Fibroblast of villous mesenchyme (primary cell): ENCODE data around the gene ATP5PB. TPM values are rescaled to one million over a fixed set of nuclear protein-coding genes. Genes with fewer than 3 reads are reported as not detected.

Experiments used
- DNase-seq: peaks from one replicate; pipeline ENCODE4 v3.0.0-alpha.2; 2010; ENCODE audit warnings: low read depth
- H3K4me3 ChIP-seq: 2 replicates; pipeline ENCODE4 v1.5.1; 2011; ENCODE audit warnings: low read depth, mild to moderate bottlenecking, low read length
- total RNA-seq: library from RNA; depleted of rRNA; stranded (reverse); fragments of >200 nt; gene quantifications from 2 replicates; pipeline ENCODE4 v1.2.3, GENCODE V29; 2012
- TF ChIP-seq, protein P1 (sequence below): IDR thresholded peaks from 2 replicates; pipeline ENCODE4 v1.5.1; 2012; ENCODE audit warnings: low read depth, mild to moderate bottlenecking, low read length; ENCODE audit not compliant: insufficient read depth

Gene ATP5PB
- total RNA-seq, 1 donor: 286 TPM

DNA sequence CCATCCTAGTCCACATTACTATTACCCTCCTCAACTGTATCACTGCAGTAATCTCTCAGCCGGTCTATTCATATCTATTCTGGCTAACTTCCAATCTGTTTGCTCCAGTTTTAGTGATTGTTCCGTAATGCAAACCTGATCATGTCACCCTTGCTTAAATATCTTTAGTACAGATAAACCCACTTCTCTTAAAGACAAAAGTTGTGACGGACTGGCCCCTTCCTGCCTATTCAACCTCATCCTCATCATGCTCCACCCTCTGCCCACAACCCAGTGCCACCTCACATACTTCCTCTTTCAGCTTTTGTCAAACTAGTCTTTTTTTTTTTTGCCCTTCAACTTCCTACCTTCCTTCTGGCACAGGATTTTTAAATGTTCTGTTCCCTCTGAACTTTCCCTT lies 21.7 kb downstream of the ATP5PB start:
- no peak for DNase-seq
- no peak overlapping the region for H3K4me3 ChIP-seq
- TF ChIP-seq, protein P1, sequence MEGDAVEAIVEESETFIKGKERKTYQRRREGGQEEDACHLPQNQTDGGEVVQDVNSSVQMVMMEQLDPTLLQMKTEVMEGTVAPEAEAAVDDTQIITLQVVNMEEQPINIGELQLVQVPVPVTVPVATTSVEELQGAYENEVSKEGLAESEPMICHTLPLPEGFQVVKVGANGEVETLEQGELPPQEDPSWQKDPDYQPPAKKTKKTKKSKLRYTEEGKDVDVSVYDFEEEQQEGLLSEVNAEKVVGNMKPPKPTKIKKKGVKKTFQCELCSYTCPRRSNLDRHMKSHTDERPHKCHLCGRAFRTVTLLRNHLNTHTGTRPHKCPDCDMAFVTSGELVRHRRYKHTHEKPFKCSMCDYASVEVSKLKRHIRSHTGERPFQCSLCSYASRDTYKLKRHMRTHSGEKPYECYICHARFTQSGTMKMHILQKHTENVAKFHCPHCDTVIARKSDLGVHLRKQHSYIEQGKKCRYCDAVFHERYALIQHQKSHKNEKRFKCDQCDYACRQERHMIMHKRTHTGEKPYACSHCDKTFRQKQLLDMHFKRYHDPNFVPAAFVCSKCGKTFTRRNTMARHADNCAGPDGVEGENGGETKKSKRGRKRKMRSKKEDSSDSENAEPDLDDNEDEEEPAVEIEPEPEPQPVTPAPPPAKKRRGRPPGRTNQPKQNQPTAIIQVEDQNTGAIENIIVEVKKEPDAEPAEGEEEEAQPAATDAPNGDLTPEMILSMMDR: no peak

DNA sequence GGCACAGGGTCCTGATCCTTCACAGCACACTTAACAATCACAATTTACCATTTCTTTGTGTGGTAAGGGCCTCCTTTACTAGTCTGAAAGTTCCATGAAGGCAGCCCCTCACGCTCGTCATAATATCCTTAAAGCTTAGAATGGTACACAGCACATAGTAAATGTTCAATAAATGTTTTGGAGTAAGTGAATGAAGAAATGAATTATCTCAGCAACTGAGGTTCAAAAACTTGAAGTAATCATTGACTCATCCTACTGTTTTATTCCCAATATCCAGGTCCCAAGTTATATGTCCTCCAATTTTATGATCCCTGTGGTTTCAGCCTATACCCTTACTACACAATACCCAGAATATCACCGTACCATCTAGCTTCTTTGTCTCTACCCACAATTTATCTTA lies 22.3 kb downstream of the ATP5PB start:
- TF ChIP-seq, protein P1: no peak
- H3K4me3 ChIP-seq: no peak overlapping the region
- no peak for DNase-seq

DNA sequence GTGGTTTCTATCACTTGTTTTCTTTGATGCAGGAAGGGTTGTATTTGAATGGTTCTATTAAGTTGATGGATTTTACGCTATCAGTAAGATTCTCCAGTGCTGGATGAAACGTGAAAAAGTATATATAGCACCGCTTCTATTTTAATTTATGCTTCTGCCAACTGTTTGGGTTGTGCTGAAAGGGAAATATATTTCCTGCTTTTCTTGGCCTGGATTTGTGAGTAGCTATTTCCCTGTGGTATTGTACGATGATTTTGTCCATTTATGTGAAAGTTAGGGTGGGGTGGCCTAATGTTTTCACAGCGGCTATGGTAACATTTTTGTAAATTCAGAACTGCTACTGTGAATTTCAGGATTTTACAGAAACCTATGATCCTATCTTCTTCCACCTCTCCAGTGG lies 24.8 kb downstream of the ATP5PB start:
- H3K4me3 ChIP-seq: no peak overlapping the region
- TF ChIP-seq, protein P1: no peak
- DNase-seq: no peak

DNA sequence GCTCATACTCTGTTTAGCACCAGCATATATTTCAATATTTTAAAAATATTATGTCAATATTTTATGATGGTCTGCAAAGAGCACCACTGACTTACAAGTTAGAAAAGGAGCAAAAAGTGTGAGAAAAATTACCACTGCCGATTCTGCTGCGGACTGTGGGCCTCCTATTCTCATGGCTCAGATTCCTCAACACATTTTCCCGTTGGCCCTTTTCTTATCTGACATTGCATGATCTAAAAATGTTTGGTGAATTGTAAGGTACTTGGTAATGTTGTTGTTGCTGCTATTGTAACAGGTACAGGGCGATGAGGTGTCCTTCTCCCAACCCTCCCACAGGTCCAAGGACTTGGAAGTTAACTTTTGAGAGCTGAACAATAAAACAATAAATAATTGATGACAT lies 25.3 kb downstream of the ATP5PB start:
- DNase-seq: no peak
- TF ChIP-seq, protein P1: no peak
- no peak overlapping the region for H3K4me3 ChIP-seq

DNA sequence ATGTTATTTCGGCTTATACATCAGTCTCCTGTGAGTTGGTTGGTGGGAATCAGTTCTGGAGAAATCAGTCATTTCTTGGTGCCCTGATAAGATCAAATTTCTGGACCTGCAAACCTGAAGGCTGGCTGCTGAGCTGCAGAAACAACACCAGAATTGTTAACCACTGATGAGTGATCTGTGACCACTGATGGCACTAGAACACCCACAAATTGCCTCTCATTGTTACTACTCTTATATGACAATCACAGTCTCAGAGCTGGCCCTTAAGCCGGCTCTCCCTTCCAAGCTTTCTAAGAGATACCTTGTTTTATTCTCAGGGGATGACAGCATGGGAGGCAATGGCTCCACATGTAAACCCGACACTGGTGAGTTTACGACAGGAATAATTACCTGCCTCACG lies 26.4 kb downstream of the ATP5PB start:
- DNase-seq: no peak
- TF ChIP-seq, protein P1: no peak
- H3K4me3 ChIP-seq: no peak overlapping the region

DNA sequence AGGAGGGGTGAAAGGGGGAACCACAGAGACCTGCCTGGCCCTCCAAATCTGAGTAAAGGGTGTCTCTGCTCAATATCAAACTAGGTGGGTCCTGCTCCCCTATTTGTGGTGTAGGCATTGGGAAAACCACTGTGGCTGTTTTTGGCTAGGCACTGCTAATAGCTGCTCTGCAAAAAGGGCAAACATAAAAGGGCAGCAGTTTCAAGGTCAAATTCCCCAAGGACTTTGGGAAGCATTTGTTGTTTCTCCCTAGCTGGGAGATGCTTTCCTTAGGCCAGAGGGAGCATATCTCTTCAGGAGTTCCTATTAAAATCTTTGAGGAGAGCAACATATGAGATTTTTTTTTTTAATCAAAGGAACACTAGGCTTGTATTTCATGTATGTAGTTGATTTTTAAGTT lies 26.9 kb downstream of the ATP5PB start:
- H3K4me3 ChIP-seq: no peak overlapping the region
- no peak for DNase-seq
- TF ChIP-seq, protein P1: no peak

DNA sequence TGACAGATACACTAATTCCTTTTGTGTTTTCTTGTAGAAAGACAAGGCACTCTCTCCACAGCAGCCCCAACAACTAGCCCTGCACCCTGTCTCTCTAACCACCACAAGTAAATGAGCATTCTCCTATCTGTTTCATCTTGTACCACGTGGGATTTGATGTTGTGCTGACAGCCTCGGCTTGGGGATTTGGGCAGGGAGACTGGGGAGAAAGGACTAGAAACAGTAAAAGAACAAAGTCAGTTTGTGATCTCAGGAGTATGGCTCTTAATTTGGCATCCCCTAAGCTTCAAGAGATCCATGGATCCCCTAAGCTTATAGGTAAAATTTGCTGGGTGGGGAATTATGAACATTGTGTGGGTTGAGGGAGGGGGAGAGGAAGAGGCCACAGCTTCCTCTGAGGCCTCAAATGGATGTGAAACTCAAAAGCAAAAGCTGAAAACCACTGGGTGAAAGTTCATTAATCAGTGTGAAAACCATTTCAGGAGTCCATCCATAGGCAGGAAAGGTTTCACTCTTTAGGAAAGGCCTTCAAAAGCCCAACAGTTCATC lies 27.6 kb downstream of the ATP5PB start:
- TF ChIP-seq, protein P1: no peak
- no peak for DNase-seq

More for the DNA sequence above, 27.6 kb downstream of the ATP5PB start:
- no peak overlapping the region for H3K4me3 ChIP-seq
